ENCODE data around the gene ROBO1.
"Not testable (repeated sequence)": the region's sequence is repeated elsewhere in the genome, so short reads cannot be mapped to it uniquely, and the experiment has no call there.

The ROBO1 gene

GRCh38 chr3:79236496-79236895 is 531.3 kb downstream of the ROBO1 start:
- DNase-seq (ENCODE audit: low read depth): no peak

- no peak for DNase-seq (ENCODE audit: low read depth)
Observed at GRCh38 chr3:79233431-79234060, 534.3 kb downstream of the ROBO1 start.

GRCh38 chr3:79230266-79230665 is 537.5 kb downstream of the ROBO1 start:
- DNase-seq (ENCODE audit: low read depth): no peak

- DNase-seq (ENCODE audit: low read depth): no peak
Observed at GRCh38 chr3:79217096-79217495, 550.7 kb downstream of the ROBO1 start.

- DNase-seq (ENCODE audit: low read depth): no peak
Observed at GRCh38 chr3:79215286-79215685, 552.5 kb downstream of the ROBO1 start.

GRCh38 chr3:79211586-79212359 is 556.0 kb downstream of the ROBO1 start:
- no peak for DNase-seq (ENCODE audit: low read depth)

- no peak for DNase-seq (ENCODE audit: low read depth)
Observed at GRCh38 chr3:79204351-79204750, 563.4 kb downstream of the ROBO1 start.

GRCh38 chr3:79203144-79203519 is 564.7 kb downstream of the ROBO1 start:
- no peak for DNase-seq (ENCODE audit: low read depth)

GRCh38 chr3:79202471-79203143 is 565.2 kb downstream of the ROBO1 start:
- no peak for DNase-seq (ENCODE audit: low read depth)

- DNase-seq (ENCODE audit: low read depth): no peak
Observed at GRCh38 chr3:79200456-79200855, 567.3 kb downstream of the ROBO1 start.

GRCh38 chr3:79199966-79200365 is 567.8 kb downstream of the ROBO1 start:
- no peak for DNase-seq (ENCODE audit: low read depth)

GRCh38 chr3:79187426-79187825 is 580.4 kb downstream of the ROBO1 start:
- DNase-seq (ENCODE audit: low read depth): no peak

- no peak for DNase-seq (ENCODE audit: low read depth)
Observed at GRCh38 chr3:79184251-79184650, 583.5 kb downstream of the ROBO1 start.

- DNase-seq (ENCODE audit: low read depth): no peak
Observed at GRCh38 chr3:79183496-79183895, 584.3 kb downstream of the ROBO1 start.

GRCh38 chr3:79178471-79179180 is 589.2 kb downstream of the ROBO1 start:
- no peak for DNase-seq (ENCODE audit: low read depth)

- no peak for DNase-seq (ENCODE audit: low read depth)
Observed at GRCh38 chr3:79175870-79176269, 591.9 kb downstream of the ROBO1 start.

GRCh38 chr3:79173259-79173658 is 594.5 kb downstream of the ROBO1 start:
- not testable (repeated sequence) for DNase-seq (ENCODE audit: low read depth)

- DNase-seq (ENCODE audit: low read depth): no peak
Observed at GRCh38 chr3:79172241-79172640, 595.6 kb downstream of the ROBO1 start.

GRCh38 chr3:79170021-79170420 is 597.8 kb downstream of the ROBO1 start:
- DNase-seq (ENCODE audit: low read depth): no peak

- no peak for DNase-seq (ENCODE audit: low read depth)
Observed at GRCh38 chr3:79167651-79168416, 600.0 kb downstream of the ROBO1 start.

- no peak for DNase-seq (ENCODE audit: low read depth)
Observed at GRCh38 chr3:79162653-79163052, 605.1 kb downstream of the ROBO1 start.

GRCh38 chr3:79161941-79162340 is 605.9 kb downstream of the ROBO1 start:
- DNase-seq (ENCODE audit: low read depth): no peak
